Mesothelial cell of epicardium (in vitro differentiated cells): ENCODE results near the gene APOBEC3B. TPM values are rescaled to one million over a fixed set of nuclear protein-coding genes. Genes with fewer than 3 reads are reported as not detected.

Experiments
- DNase-seq, 2 experiments: peaks; one replicate each; pipeline ENCODE4 v3.0.0; 2021; ENCODE audit warnings: low spot score in 2 of 2; ENCODE audit not compliant: unreplicated experiment in 2 of 2
- H3K27ac Mint-ChIP-seq: 2 replicates; pipeline ENCODE4 v1.8.0; 2021; ENCODE audit warnings: mixed read lengths
- H3K27me3 Mint-ChIP-seq: 2 replicates; pipeline ENCODE4 v1.8.0; 2021; ENCODE audit warnings: low read depth, mixed read lengths
- H3K36me3 Mint-ChIP-seq: 2 replicates; pipeline ENCODE4 v1.8.0; 2021; ENCODE audit warnings: mixed read lengths
- H3K4me1 Mint-ChIP-seq: 2 replicates; pipeline ENCODE4 v1.8.0; 2021; ENCODE audit warnings: mixed read lengths
- H3K4me3 Mint-ChIP-seq: 2 replicates; pipeline ENCODE4 v1.8.0; 2021; ENCODE audit warnings: mild to moderate bottlenecking, moderate library complexity, mixed read lengths
- H3K9me3 Mint-ChIP-seq: 2 replicates; pipeline ENCODE4 v1.8.0; 2021; ENCODE audit warnings: mixed read lengths
- CTCF ChIP-seq: fragments of 200-600 bp; sonication (generic); IDR thresholded peaks from one replicate; pipeline ENCODE4 v1.5.0; 2021; ENCODE audit warnings: antibody characterized with exemption; ENCODE audit not compliant: unreplicated experiment
- total RNA-seq: library from RNA; stranded (reverse); gene quantifications from 3 replicates; pipeline ENCODE4 v1.2.1, GENCODE V29; 2021

APOBEC3B gene
- total RNA-seq, 1 donor from 2014 or later: 4.3 TPM

GRCh38 chr22:38937541-38937940, 44.6 kb upstream of the APOBEC3B start:
- H3K4me3 Mint-ChIP-seq: no peak overlapping the region
- TF ChIP-seq CTCF: no peak
- H3K4me1 Mint-ChIP-seq: peaks cover 12% of the 10 kb centered on the region
- no peaks in the 10 kb centered on the region for H3K9me3 Mint-ChIP-seq
- DNase-seq: no peak
- H3K36me3 Mint-ChIP-seq: no peaks in the 10 kb centered on the region
- H3K27me3 Mint-ChIP-seq: peaks cover 1% of the 10 kb centered on the region
- H3K27ac Mint-ChIP-seq: no peak overlapping the region

GRCh38 chr22:38938221-38938620, 43.9 kb upstream of the APOBEC3B start:
- no peak for TF ChIP-seq CTCF
- no peak overlapping the region for H3K27ac Mint-ChIP-seq
- no peaks in the 10 kb centered on the region for H3K9me3 Mint-ChIP-seq
- peaks cover 12% of the 10 kb centered on the region for H3K4me1 Mint-ChIP-seq
- no peaks in the 10 kb centered on the region for H3K36me3 Mint-ChIP-seq
- peaks cover 1% of the 10 kb centered on the region for H3K27me3 Mint-ChIP-seq
- DNase-seq: no peak
- H3K4me3 Mint-ChIP-seq: no peak overlapping the region

GRCh38 chr22:38938925-38939324, 43.2 kb upstream of the APOBEC3B start:
- H3K4me3 Mint-ChIP-seq: no peak overlapping the region
- no peak for TF ChIP-seq CTCF
- peaks cover 11% of the 10 kb centered on the region for H3K4me1 Mint-ChIP-seq
- peaks cover 4% of the 10 kb centered on the region for H3K27me3 Mint-ChIP-seq
- DNase-seq: no peak
- no peaks in the 10 kb centered on the region for H3K9me3 Mint-ChIP-seq
- H3K27ac Mint-ChIP-seq: no peak overlapping the region
- H3K36me3 Mint-ChIP-seq: no peaks in the 10 kb centered on the region

GRCh38 chr22:38940811-38941384, 41.2 kb upstream of the APOBEC3B start:
- Mint-ChIP-seq H3K36me3 (no peaks in the 10 kb centered on the region), H3K4me3 (no peak overlapping the region), H3K9me3 (no peaks in the 10 kb centered on the region), H3K27me3 (peaks cover 3% of the 10 kb centered on the region), H3K27ac (no peak overlapping the region), H3K4me1 (peaks cover 15% of the 10 kb centered on the region)
- TF ChIP-seq CTCF: no peak
- DNase-seq: no peak

GRCh38 chr22:38941488-38941987, 40.6 kb upstream of the APOBEC3B start:
- TF ChIP-seq CTCF: no peak
- no peak overlapping the region for H3K27ac Mint-ChIP-seq
- no peak for DNase-seq
- peaks cover 21% of the 10 kb centered on the region for H3K4me1 Mint-ChIP-seq
- no peaks in the 10 kb centered on the region for H3K36me3 Mint-ChIP-seq
- no peak overlapping the region for H3K4me3 Mint-ChIP-seq
- peaks cover 3% of the 10 kb centered on the region for H3K27me3 Mint-ChIP-seq
- no peaks in the 10 kb centered on the region for H3K9me3 Mint-ChIP-seq
